SK-MEL-5 (cell line): ENCODE data around the gene EIF5AL1. TPM values are rescaled to one million over a fixed set of nuclear protein-coding genes. Genes with fewer than 3 reads are reported as not detected.
"Not testable (repeated sequence)": the region's sequence is repeated elsewhere in the genome, so short reads cannot be mapped to it uniquely, and the experiment has no call there.

Experiments used
- DNase-seq: peaks from one replicate; pipeline ENCODE4 v3.0.0-alpha.2; 2016; ENCODE audit warnings: low read depth, low spot score
- in situ Hi-C: cut with HindIII; loops from 2 replicates; pipeline ENCODE4 v1.10.0; 2016; ENCODE audit warnings: low sequenced_read_pairs, high pct_unique_total_duplicates, low pct_unique_long_range_greater_than_20kb
- total RNA-seq: library from RNA; depleted of rRNA; stranded (reverse); fragments of >200 nt; shearing (Covaris generic); gene quantifications from 2 replicates; pipeline ENCODE4 v1.2.3, GENCODE V29; 2014

Gene EIF5AL1
- total RNA-seq, 1 experiment from 2014 or later: 0.58 TPM

- DNase-seq, in situ Hi-C loops: not testable (repeated sequence)
These were observed 21.0 kb downstream of the EIF5AL1 start for GRCh38 chr10:79533142-79533902.

GRCh38 chr10:79533903-79534175 is 21.5 kb downstream of the EIF5AL1 start:
- in situ Hi-C loops, DNase-seq: not testable (repeated sequence)

- peak; percentile 2 for DNase-seq
- in situ Hi-C loops: not testable (repeated sequence)
These were observed 26.0 kb downstream of the EIF5AL1 start for GRCh38 chr10:79538311-79538710.

- in situ Hi-C loops, DNase-seq: not testable (repeated sequence)
These were observed 28.6 kb downstream of the EIF5AL1 start for GRCh38 chr10:79540930-79541329.

GRCh38 chr10:79542626-79543025 is 30.3 kb downstream of the EIF5AL1 start:
- no peak for DNase-seq
- in situ Hi-C loops: no loop called here

GRCh38 chr10:79544408-79544807 is 32.1 kb downstream of the EIF5AL1 start:
- in situ Hi-C loops, DNase-seq: not testable (repeated sequence)

GRCh38 chr10:79544926-79545659 is 32.8 kb downstream of the EIF5AL1 start:
- not testable (repeated sequence) for DNase-seq

GRCh38 chr10:79547128-79547527 is 34.8 kb downstream of the EIF5AL1 start:
- in situ Hi-C loops: not testable (repeated sequence)

More at GRCh38 chr10:79544926-79545659, 32.8 kb downstream of the EIF5AL1 start:
- in situ Hi-C loops: not testable (repeated sequence)

GRCh38 chr10:79547973-79548372 is 35.6 kb downstream of the EIF5AL1 start:
- DNase-seq: no peak
- in situ Hi-C loops: no loop called here

More at GRCh38 chr10:79547128-79547527, 34.8 kb downstream of the EIF5AL1 start:
- DNase-seq: not testable (repeated sequence)

- DNase-seq: no peak
These were observed 39.8 kb downstream of the EIF5AL1 start for GRCh38 chr10:79552143-79552542.

GRCh38 chr10:79555354-79556309 is 43.3 kb downstream of the EIF5AL1 start:
- DNase-seq: no peak
- in situ Hi-C loops: no loop called here

More at GRCh38 chr10:79552143-79552542, 39.8 kb downstream of the EIF5AL1 start:
- in situ Hi-C loops: no loop called here

GRCh38 chr10:79556961-79557360 is 44.6 kb downstream of the EIF5AL1 start:
- in situ Hi-C loops, DNase-seq: not testable (repeated sequence)

GRCh38 chr10:79559726-79560125 is 47.4 kb downstream of the EIF5AL1 start:
- in situ Hi-C loops: no loop called here
- no peak for DNase-seq

- DNase-seq: no peak
- in situ Hi-C loops: no loop called here
These were observed 47.9 kb downstream of the EIF5AL1 start, which contains the start of gene SFTPA2 for GRCh38 chr10:79560160-79560709. TSS of gene SFTPA2 (minus strand) at chr10:79560407. CDS start at chr10:79559483, 924 bp downstream.

GRCh38 chr10:79561257-79561656 is 48.9 kb downstream of the EIF5AL1 start:
- no peak for DNase-seq
- in situ Hi-C loops: no loop called here

- in situ Hi-C loops: no loop called here
- DNase-seq: peak; percentile 69
These were observed 49.9 kb downstream of the EIF5AL1 start for GRCh38 chr10:79562135-79562756.

GRCh38 chr10:79563426-79563825 is 51.1 kb downstream of the EIF5AL1 start:
- in situ Hi-C loops: no loop called here
- DNase-seq: no peak
